ENCODE results near the gene OSCP1. TPM values are rescaled to one million over a fixed set of nuclear protein-coding genes. Genes with fewer than 3 reads are reported as not detected.

OSCP1 gene
- total and polyA plus RNA-seq, 8 donors = 1.7 to 69.4 (median 9.0) TPM

DNA sequence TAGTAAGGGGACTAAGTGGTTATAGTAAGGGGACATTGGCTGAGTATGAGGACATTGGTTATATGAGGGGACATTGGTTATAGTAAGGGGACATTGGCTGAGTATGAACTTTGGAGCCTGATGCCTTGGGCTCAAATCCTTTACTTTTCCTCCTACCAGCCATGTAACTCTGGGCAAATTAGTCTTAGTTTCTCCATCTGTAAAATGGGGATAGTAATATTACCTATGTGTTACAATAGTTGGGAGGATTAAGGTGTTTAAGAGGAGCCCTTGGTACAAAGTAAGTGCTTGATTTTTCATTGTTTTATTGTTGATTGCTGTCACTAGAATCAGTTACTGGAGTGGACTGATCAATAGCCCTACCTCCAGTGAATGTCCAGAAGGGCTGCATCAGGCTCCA is 2.8 kb downstream of the OSCP1 start:
- no peak for DNase-seq
- H3K9me3 ChIP-seq = no peaks in the 10 kb centered on the region
- peaks cover 6 to 32% (median 16%) of the 10 kb centered on the region in 4 donors for H3K4me1 ChIP-seq
- no peaks in the 10 kb centered on the region for H3K27me3 ChIP-seq
- H3K36me3 ChIP-seq = peaks cover 0 to 8% (median 4%) of the 10 kb centered on the region in 4 donors
- TF ChIP-seq, protein P1, sequence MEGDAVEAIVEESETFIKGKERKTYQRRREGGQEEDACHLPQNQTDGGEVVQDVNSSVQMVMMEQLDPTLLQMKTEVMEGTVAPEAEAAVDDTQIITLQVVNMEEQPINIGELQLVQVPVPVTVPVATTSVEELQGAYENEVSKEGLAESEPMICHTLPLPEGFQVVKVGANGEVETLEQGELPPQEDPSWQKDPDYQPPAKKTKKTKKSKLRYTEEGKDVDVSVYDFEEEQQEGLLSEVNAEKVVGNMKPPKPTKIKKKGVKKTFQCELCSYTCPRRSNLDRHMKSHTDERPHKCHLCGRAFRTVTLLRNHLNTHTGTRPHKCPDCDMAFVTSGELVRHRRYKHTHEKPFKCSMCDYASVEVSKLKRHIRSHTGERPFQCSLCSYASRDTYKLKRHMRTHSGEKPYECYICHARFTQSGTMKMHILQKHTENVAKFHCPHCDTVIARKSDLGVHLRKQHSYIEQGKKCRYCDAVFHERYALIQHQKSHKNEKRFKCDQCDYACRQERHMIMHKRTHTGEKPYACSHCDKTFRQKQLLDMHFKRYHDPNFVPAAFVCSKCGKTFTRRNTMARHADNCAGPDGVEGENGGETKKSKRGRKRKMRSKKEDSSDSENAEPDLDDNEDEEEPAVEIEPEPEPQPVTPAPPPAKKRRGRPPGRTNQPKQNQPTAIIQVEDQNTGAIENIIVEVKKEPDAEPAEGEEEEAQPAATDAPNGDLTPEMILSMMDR (IDR thresholded peaks at IDR 0.05) = no peak
- no peak for TF ChIP-seq EP300 (IDR thresholded peaks at IDR 0.05)
- TF ChIP-seq POLR2A (IDR thresholded peaks at IDR 0.05) = no peak
- TF ChIP-seq POLR2AphosphoS5 (IDR thresholded peaks at IDR 0.05) = no peak
- no peak overlapping the region for H3K4me3 ChIP-seq
- intact Hi-C loops (cut with DNase I; ENCODE audit: low total_unique reads) = no loop called here
- no peak overlapping the region for H3K27ac ChIP-seq

DNA sequence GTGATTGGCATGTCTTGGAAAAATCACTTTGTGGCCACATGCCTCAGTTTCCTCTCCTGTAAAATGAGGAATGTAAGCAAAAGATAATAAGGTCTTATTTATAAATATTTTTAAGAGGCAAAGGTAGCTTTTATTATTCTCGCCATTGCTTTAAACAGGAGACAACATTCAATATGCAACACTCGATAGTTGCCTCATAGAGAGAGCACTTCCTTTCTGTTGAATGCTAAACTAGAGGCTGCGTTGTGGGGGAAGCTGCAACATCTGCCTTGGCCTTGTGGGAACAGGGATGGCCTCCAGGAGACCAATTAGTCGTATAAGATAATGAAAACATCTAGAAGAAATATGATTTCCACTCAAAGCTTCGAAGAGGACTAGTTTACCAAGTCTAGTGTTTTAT is 3.5 kb downstream of the OSCP1 start:
- DNase-seq = no peak
- intact Hi-C loops (cut with DNase I; ENCODE audit: low total_unique reads) = no loop called here
- no peak overlapping the region for H3K4me3 ChIP-seq

DNA sequence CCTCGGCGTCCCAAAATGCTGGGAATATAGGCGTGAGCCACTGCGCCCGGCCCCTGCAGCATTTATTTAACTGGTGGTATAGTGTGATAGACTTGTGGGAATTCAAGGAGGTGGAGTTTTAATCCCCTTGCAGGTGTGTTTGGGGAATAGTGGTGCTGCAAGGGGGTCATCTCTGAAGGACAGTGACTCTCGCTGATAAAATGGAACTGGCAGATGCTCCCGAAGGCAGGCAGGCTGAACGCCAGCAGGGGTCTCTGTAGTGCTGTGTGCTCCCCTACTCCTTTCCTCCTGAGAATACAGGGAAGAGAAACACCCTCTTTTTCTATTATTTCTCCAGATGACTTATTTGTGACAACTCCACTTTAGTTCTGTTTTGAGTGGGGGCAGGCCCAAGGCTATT is 4.0 kb downstream of the OSCP1 start:
- Histone ChIP-seq H3K27ac (no peak overlapping the region), H3K27me3 (no peaks in the 10 kb centered on the region), H3K4me1 (peaks cover 6 to 30% (median 14%) of the 10 kb centered on the region in 4 donors), H3K36me3 (peaks cover 0 to 8% (median 4%) of the 10 kb centered on the region in 4 donors), H3K4me3 (no peak overlapping the region), H3K9me3 (no peaks in the 10 kb centered on the region)
- intact Hi-C loops (cut with DNase I; ENCODE audit: low total_unique reads) = no loop called here
- 59 to 70% (median 66%) methylated on average over 8 of the region's 8 CpGs for WGBS, 5 donors
- TF ChIP-seq, protein P1 (IDR thresholded peaks at IDR 0.05) = no peak
- TF ChIP-seq POLR2AphosphoS5 (IDR thresholded peaks at IDR 0.05) (no peak), EP300 (IDR thresholded peaks at IDR 0.05) (no peak), POLR2A (IDR thresholded peaks at IDR 0.05) (no peak)
- DNase-seq = peak in 1 of 2 donors; percentile 34

More for the DNA sequence above, 3.5 kb downstream of the OSCP1 start:
- H3K27ac ChIP-seq = no peak overlapping the region
- no peak for TF ChIP-seq POLR2A (IDR thresholded peaks at IDR 0.05)
- TF ChIP-seq EP300 (IDR thresholded peaks at IDR 0.05) = no peak
- TF ChIP-seq POLR2AphosphoS5 (IDR thresholded peaks at IDR 0.05) = no peak
- TF ChIP-seq, protein P1 (IDR thresholded peaks at IDR 0.05) = no peak
- peaks cover 0 to 8% (median 4%) of the 10 kb centered on the region in 4 donors for H3K36me3 ChIP-seq
- H3K27me3 ChIP-seq = no peaks in the 10 kb centered on the region
- 60 to 82% (median 76%) methylated on average over 5 of the region's 5 CpGs for WGBS, 5 donors
- H3K9me3 ChIP-seq = no peaks in the 10 kb centered on the region
- H3K4me1 ChIP-seq = peaks cover 6 to 32% (median 16%) of the 10 kb centered on the region in 4 donors

DNA sequence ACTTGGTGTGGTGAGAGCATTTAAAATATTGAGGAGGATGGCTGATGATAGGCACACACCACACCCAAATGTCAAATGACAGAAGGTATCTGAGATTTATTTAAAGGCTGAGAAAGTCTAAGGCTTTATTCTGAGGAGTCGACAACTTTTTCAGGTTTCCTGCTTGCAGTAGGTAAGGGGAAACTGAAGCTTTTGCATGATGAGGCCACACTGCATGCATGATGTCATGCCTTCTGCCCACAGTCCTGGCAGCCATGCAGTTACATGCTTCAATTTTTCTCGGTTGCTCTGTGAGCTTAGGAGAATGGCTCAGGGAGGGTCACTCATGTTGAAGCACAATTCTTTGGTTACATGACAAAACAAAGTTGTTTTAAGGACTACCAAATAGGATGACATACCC is 7.0 kb downstream of the OSCP1 start:
- intact Hi-C loops (cut with DNase I; ENCODE audit: low total_unique reads) = no loop called here
- peaks cover 0 to 31% (median 10%) of the 10 kb centered on the region in 4 donors for H3K36me3 ChIP-seq
- no peak overlapping the region for H3K4me3 ChIP-seq
- H3K27me3 ChIP-seq = no peaks in the 10 kb centered on the region
- H3K27ac ChIP-seq = no peak overlapping the region
- H3K9me3 ChIP-seq = no peaks in the 10 kb centered on the region
- H3K4me1 ChIP-seq = peaks cover 0 to 3% (median 0%) of the 10 kb centered on the region in 4 donors
- TF ChIP-seq EP300 (IDR thresholded peaks at IDR 0.05) = no peak
- no peak for TF ChIP-seq POLR2A (IDR thresholded peaks at IDR 0.05)
- TF ChIP-seq, protein P1 (IDR thresholded peaks at IDR 0.05) = no peak
- TF ChIP-seq POLR2AphosphoS5 (IDR thresholded peaks at IDR 0.05) = no peak
- WGBS, 5 donors = 74 to 84% (median 81%) methylated on average over 2 of the region's 2 CpGs
- no peak for DNase-seq
